GM13977 (cell line): Measurements from ENCODE around the gene NPDC1.

ENCODE experiments used
- DNase-seq: peaks from one replicate; pipeline ENCODE4 v3.0.0; 2012; ENCODE audit warnings: low spot score
- in situ Hi-C: fragments of 300-500 bp; cut with MboI; formaldehyde crosslinking; loops from one replicate; pipeline ENCODE4 v1.12.0; 2022; ENCODE audit warnings: low sequenced_read_pairs, low pct_unique_long_range_greater_than_20kb, mixed read lengths, inconsistent platforms; ENCODE audit not compliant: unreplicated experiment
- TF ChIP-seq, protein P1 (sequence below): IDR thresholded peaks from 2 replicates; pipeline ENCODE4 v1.5.1; 2012; ENCODE audit warnings: mild to moderate bottlenecking, control low read depth; ENCODE audit not compliant: insufficient read depth; ENCODE audit errors: extremely low read depth, missing control alignments

The NPDC1 gene

DNA sequence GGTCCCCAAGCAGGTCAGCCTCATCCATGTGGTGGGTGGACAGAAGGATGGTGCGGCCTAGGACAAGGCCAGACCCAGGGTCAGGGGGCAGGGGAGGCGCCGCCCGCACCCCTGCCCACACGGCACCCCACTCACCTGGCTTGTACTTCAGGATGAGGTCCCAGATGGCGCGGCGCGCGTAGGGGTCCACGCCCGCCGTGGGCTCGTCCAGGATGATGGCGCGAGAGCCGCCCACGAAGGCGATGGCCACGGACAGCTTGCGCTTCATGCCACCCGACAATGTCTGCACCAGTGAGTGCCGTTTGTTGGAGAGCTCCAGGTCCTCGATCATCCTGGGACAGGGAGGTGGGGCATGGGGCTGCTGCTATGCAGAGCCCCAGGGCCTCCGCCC is 30.4 kb downstream of the NPDC1 start:
- DNase-seq, result no peak
- TF ChIP-seq, protein P1, sequence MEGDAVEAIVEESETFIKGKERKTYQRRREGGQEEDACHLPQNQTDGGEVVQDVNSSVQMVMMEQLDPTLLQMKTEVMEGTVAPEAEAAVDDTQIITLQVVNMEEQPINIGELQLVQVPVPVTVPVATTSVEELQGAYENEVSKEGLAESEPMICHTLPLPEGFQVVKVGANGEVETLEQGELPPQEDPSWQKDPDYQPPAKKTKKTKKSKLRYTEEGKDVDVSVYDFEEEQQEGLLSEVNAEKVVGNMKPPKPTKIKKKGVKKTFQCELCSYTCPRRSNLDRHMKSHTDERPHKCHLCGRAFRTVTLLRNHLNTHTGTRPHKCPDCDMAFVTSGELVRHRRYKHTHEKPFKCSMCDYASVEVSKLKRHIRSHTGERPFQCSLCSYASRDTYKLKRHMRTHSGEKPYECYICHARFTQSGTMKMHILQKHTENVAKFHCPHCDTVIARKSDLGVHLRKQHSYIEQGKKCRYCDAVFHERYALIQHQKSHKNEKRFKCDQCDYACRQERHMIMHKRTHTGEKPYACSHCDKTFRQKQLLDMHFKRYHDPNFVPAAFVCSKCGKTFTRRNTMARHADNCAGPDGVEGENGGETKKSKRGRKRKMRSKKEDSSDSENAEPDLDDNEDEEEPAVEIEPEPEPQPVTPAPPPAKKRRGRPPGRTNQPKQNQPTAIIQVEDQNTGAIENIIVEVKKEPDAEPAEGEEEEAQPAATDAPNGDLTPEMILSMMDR, result no peak
- in situ Hi-C loops, result no loop called here

DNA sequence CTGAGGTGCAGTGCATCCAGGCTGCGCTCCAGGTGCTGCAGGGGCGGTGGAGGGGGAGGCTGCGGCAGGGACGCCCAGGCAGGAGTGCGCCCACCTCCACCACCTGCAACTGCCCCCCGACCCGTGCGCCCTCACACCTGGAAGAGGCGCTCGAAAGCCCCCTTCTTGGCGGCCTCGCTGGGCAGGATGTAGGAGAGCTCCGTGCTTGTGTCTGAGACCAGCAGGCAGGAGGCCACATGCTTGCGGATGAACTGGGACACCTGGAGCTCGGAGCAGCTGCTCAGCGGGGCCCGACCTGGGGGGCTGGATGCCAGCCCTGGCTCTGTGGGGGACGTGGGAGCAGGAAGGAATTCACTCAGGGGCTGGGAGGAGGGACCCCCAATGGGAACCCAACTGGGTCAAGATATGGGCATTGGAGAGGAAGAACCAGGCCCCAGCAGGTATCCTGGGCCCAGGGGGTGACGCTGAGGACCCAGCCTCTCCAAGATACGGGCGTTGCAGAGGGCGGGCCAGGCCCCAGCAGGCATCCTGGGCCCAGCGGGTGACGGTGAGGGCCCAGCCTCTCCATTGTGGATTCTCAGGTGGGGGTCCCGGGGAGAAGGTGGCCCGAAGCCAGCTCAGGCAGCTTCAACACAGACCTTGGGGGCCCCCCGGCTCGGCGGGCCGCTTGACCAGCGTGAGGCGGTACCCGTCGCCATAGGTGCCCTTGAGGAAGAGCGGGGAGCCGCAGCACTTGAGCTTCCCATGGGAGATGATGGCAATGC is 31.0 kb downstream of the NPDC1 start:
- TF ChIP-seq, protein P1, result no peak
- in situ Hi-C loops, result no loop called here
- DNase-seq, result no peak

DNA sequence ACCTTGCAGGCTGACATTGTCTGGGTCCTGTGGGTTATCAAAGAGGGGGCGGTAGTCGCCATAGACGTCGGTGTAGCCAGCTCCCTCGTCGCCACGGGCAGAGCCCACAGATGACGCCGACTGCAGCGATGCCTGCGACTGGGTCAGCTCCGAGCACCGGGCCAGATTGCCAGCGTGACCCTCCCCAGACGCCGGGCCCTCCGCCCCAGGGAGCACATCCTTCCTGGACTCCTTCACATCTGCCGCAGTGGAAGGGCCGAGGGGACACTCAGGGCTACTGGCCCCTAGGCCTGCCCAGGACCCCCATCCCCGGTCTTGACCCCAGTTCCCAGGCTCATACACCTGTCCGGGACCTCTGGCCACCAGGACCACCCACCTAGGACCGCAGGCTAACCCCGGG is 31.8 kb downstream of the NPDC1 start:
- TF ChIP-seq, protein P1, result no peak
- no peak for DNase-seq
- in situ Hi-C loops, result no loop called here

DNA sequence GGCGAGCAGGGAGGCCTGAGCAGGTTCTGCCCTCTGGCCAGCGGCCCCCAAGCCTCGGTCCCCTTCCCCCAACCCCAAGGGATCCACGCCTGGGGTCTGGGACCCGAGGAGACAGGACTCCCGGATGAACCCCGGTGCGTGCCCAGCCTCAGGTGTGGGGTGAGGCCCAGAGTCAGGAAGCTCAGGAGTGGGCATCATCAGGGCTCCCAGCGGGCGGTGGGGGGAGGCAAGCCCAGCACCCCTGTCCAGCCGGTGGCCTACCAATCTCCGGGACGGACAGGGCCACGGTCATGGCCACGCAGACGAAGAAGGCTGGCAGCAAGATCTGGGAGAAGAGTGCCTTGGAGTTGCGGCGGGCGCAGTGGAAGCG is 32.4 kb downstream of the NPDC1 start:
- in situ Hi-C loops, result no loop called here
- DNase-seq, result no peak
- TF ChIP-seq, protein P1, result no peak

DNA sequence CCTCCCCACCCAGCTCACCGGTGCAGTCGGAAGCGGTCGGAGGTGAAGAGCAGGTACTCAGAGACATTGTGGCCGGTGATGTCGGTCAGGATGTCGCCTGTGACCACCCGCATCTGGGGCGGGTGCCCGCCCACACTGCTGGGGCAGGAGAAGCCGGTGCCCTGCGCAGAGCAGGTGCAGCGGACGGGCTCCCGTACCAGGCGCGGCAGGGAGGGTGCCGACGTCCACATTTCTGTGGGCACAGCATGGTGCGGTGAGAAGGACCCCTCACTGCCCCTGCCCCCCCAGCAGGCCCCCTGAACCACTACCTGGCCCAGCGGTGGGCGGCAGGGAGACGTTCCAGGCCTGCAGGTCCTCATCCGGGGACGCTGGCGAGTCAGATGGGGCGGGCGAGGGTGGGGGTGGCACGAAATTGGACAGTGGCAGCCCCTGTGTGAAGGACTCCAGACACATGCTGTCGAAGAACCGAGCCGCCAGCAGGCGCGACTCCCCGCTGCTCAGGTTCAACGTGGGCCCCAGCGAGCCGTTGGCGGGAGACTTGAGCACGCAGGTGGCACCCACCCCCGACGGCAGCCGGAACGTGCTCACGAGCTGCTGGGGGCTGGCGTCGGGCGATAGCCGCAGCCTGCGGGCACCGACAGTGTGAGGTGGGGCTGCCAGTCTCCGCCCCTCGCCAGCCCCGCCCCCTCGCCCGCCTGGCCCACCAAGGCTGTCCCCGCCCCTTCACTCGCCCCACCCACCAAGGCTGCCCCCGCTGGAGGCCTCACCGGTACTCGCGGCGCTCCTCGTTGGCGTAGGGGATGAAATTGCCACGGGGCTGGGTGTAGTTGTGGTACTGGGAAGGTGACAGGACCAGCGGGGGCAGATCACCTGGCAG is 33.0 kb downstream of the NPDC1 start:
- in situ Hi-C loops, result no loop called here
- TF ChIP-seq, protein P1, result no peak

DNA sequence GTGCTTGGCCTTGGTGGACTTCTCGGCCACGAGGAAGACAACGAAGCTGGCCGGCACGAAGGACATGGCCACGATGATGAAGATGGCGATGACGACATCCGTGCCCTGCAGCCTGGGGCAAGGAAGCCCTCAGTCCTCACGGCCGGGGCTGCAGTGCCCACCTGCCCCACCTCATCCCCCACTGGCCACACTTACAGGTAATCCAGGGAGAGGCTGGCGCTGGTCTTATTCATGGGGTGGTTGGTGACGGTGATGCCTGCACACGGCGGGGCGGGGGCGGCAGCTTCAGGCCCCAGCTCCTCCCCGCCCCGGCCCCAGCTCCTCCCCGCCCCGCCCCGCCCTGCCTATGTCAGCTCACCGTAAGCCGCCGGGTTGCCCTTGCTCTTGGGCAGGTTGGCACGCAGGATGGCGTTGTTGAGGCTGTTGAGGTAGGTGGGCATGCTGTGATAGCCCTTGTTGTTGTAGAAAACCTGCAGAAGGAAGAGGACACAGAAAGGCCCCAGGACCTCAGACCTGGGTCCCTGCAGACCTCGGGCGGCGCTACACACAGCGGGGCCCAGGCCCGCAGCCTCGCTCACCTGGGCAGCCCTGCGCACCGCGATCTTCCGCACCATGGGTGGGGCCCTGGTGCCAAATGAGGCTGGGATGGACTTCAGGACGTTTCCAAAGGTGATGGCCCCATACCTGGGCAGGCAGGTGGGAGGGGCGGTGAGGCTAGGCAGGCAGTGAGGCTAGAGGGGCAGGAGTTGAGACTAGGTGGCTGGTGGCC is 33.9 kb downstream of the NPDC1 start:
- DNase-seq, result no peak
- in situ Hi-C loops, result no loop called here
- TF ChIP-seq, protein P1, result no peak

More for the DNA sequence above, 33.0 kb downstream of the NPDC1 start:
- no peak for DNase-seq
